ENCODE measurements around the gene ANTXRL.

The ANTXRL gene

DNA sequence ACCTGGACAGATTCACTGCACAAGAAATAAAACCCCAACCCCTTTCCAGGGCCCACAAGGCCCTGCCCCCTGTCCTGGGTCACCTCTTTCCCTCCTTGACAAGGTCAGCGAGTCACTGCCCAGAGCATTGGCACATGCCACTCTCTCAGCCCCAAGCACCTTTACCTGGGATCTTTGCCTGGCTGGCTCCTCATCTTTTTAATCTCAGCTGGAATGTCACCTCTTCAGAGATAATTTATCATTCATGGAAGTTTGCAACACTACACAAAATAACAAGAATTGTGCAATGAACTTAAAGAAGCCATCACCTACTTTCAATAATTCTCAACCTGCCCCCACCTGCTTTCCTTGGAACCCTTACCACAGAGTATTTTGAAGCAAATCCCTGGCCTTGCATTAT is 19.2 kb downstream of the ANTXRL start:
- TF ChIP-seq TAF1 (IDR thresholded peaks at IDR 0.05; ENCODE audit: borderline replicate concordance, insufficient read depth, low read length) (no peak), POLR2AphosphoS5 (IDR thresholded peaks at IDR 0.05; ENCODE audit: low read depth, low read length) (no peak), FOXP2 (optimal IDR thresholded peaks at IDR 0.05; ENCODE audit: borderline replicate concordance, extremely low read depth, extremely low read length, insufficient read depth) (no peak), SIN3A (IDR thresholded peaks at IDR 0.05; ENCODE audit: borderline replicate concordance, insufficient read depth, low read length) (no peak)
- TF ChIP-seq, protein P1, sequence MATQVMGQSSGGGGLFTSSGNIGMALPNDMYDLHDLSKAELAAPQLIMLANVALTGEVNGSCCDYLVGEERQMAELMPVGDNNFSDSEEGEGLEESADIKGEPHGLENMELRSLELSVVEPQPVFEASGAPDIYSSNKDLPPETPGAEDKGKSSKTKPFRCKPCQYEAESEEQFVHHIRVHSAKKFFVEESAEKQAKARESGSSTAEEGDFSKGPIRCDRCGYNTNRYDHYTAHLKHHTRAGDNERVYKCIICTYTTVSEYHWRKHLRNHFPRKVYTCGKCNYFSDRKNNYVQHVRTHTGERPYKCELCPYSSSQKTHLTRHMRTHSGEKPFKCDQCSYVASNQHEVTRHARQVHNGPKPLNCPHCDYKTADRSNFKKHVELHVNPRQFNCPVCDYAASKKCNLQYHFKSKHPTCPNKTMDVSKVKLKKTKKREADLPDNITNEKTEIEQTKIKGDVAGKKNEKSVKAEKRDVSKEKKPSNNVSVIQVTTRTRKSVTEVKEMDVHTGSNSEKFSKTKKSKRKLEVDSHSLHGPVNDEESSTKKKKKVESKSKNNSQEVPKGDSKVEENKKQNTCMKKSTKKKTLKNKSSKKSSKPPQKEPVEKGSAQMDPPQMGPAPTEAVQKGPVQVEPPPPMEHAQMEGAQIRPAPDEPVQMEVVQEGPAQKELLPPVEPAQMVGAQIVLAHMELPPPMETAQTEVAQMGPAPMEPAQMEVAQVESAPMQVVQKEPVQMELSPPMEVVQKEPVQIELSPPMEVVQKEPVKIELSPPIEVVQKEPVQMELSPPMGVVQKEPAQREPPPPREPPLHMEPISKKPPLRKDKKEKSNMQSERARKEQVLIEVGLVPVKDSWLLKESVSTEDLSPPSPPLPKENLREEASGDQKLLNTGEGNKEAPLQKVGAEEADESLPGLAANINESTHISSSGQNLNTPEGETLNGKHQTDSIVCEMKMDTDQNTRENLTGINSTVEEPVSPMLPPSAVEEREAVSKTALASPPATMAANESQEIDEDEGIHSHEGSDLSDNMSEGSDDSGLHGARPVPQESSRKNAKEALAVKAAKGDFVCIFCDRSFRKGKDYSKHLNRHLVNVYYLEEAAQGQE (IDR thresholded peaks at IDR 0.05; ENCODE audit: insufficient read depth in 1 of 2, low read depth in 2 of 2, low read length in 2 of 2), result no peak

DNA sequence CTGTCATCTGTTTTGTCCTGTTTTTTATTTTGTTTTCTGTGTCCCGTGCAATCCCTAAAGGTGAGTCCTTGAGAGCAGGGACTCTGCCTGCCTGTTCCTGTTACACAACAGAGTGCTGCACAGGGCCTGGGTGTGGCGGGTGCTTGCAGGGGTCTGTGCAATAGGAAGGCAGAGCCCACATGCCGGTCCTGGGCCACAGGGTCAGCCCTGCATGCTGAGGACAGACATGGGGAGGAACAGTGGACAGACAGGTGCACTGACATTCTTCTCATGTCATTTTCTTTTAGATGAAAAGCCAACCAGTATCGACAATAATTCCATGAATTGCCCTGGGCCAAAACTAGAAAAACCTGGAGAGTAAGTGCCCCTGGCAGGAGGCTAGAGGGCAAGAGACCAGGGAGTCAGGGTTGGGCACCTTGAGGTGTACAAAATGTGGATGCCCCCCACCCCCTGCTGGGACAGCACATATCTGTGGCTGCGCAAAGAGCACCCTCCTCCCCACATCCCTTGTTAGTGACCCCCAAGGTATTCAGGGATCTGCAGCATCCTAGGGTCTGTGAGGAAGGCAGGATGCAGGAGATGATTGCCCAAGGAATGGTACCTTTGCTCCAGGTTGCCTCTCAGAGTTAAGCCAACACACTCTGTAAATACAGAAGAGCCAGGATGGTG is 19.9 kb downstream of the ANTXRL start:
- TF ChIP-seq POLR2AphosphoS5 (IDR thresholded peaks at IDR 0.05; ENCODE audit: low read depth, low read length), result no peak
- TF ChIP-seq TAF1 (IDR thresholded peaks at IDR 0.05; ENCODE audit: borderline replicate concordance, insufficient read depth, low read length), result no peak
- TF ChIP-seq SIN3A (IDR thresholded peaks at IDR 0.05; ENCODE audit: borderline replicate concordance, insufficient read depth, low read length), result no peak
- no peak for TF ChIP-seq FOXP2 (optimal IDR thresholded peaks at IDR 0.05; ENCODE audit: borderline replicate concordance, extremely low read depth, extremely low read length, insufficient read depth)
- TF ChIP-seq, protein P1 (IDR thresholded peaks at IDR 0.05; ENCODE audit: insufficient read depth in 1 of 2, low read depth in 2 of 2, low read length in 2 of 2), result no peak

DNA sequence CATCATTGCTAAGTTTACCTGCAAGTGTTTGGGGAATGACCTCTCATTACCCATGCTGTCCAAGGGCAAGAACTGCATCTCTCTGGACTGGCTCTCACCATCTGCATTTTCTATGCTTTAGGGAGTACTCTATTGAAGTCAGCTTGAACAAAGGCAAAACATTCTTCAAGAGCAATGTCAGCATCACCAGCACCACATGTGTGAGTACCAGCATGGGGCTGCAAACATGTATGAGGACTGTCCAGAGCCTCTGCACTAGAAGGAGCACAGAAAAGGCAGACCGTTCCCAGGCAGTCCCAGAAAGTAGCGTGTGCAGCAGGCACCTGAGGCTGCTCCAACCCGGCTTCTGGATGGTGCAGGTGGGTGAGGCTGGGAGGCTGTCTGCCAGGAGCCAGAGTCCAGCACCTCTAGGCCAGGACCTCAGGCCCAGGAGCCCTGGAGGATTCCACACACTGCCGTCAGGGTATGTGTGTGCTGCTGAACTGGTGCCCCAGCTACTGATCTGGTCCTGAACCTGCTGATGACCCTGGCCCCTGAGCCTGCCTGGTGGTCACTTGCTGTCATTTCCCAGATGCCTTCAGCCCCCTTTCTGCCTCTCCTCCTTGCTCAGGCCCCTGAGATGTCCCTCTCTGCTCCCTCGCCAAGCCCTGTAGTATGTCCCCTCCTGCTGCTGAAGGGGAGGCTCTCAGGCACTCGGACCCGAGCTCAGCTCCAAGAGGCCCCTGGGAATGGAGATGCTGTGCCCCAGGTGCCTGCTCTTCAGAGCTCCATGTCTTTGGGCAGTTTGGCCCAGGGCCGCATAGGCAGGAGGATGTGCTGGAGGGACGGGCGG is 20.7 kb downstream of the ANTXRL start:
- TF ChIP-seq POLR2AphosphoS5 (IDR thresholded peaks at IDR 0.05; ENCODE audit: low read depth, low read length) (no peak), FOXP2 (optimal IDR thresholded peaks at IDR 0.05; ENCODE audit: borderline replicate concordance, extremely low read depth, extremely low read length, insufficient read depth) (no peak), SIN3A (IDR thresholded peaks at IDR 0.05; ENCODE audit: borderline replicate concordance, insufficient read depth, low read length) (no peak), TAF1 (IDR thresholded peaks at IDR 0.05; ENCODE audit: borderline replicate concordance, insufficient read depth, low read length) (no peak)
- TF ChIP-seq, protein P1 (IDR thresholded peaks at IDR 0.05; ENCODE audit: insufficient read depth in 1 of 2, low read depth in 2 of 2, low read length in 2 of 2), result no peak

DNA sequence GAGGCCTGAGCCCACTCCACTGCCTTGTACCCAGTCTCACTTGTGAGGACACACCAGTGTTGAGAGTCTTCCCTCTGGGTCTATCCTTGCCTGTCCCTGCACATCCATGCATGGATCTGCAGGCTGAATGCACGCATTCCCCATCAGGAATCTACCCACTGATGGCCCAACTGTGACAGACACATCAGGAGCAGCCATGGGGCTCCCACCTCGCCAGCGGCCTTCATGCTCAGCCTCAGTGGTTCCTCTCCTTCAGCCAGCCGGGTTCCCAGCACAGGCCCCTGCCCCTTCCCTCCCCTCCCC is 21.3 kb downstream of the ANTXRL start:
- TF ChIP-seq, protein P1 (IDR thresholded peaks at IDR 0.05; ENCODE audit: insufficient read depth in 1 of 2, low read depth in 2 of 2, low read length in 2 of 2), result no peak
- TF ChIP-seq TAF1 (IDR thresholded peaks at IDR 0.05; ENCODE audit: borderline replicate concordance, insufficient read depth, low read length) (no peak), SIN3A (IDR thresholded peaks at IDR 0.05; ENCODE audit: borderline replicate concordance, insufficient read depth, low read length) (no peak), POLR2AphosphoS5 (IDR thresholded peaks at IDR 0.05; ENCODE audit: low read depth, low read length) (no peak)
